Measurements from ENCODE around the gene TCF23. TPM values are rescaled to one million over a fixed set of nuclear protein-coding genes. Genes with fewer than 3 reads are reported as not detected.

The TCF23 gene
- total RNA-seq, 2 donors from 2014 or later = under 0.01 to 0.66 TPM

DNA sequence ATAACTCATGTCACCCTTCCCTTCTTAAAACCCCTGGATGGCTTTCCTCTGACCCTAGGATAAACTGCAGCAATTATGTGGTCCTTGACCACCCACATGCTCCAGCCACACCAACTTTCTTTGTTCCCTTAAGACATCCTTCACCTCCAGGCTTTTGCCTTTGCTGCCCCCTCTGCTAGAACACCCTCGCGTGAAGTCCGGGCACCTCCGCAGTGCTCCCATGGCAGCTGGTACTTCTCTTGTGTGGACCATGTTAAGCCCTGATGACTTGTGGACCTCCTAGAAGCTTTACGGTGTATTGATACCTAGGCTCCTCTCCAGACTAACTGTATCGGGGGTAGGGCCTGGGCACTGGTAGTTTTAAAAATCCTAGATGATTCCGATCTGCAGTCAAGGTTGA lies 26.0 kb upstream of the TCF23 start:
- intact Hi-C loops (cut with DNase I) = no loop called here
- peaks cover 0 to 8% of the 10 kb centered on the region in 2 donors for H3K27me3 ChIP-seq
- WGBS, 2 donors = 87 to 90% methylated on average over 7 of the region's 7 CpGs
- DNase-seq (no peak), ATAC-seq (no peak)
- no peaks in the 10 kb centered on the region for H3K36me3 ChIP-seq (replicated peaks in 1 of 2; ENCODE audit: insufficient read depth in 1 of 2, low read depth in 2 of 2)
- H3K9me3 ChIP-seq = no peaks in the 10 kb centered on the region
- no peak overlapping the region for H3K4me3 ChIP-seq
- H3K4me1 ChIP-seq = peaks cover 27% of the 10 kb centered on the region
- TF ChIP-seq, protein P1, sequence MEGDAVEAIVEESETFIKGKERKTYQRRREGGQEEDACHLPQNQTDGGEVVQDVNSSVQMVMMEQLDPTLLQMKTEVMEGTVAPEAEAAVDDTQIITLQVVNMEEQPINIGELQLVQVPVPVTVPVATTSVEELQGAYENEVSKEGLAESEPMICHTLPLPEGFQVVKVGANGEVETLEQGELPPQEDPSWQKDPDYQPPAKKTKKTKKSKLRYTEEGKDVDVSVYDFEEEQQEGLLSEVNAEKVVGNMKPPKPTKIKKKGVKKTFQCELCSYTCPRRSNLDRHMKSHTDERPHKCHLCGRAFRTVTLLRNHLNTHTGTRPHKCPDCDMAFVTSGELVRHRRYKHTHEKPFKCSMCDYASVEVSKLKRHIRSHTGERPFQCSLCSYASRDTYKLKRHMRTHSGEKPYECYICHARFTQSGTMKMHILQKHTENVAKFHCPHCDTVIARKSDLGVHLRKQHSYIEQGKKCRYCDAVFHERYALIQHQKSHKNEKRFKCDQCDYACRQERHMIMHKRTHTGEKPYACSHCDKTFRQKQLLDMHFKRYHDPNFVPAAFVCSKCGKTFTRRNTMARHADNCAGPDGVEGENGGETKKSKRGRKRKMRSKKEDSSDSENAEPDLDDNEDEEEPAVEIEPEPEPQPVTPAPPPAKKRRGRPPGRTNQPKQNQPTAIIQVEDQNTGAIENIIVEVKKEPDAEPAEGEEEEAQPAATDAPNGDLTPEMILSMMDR (IDR thresholded peaks at IDR 0.05) = no peak
- no peak for TF ChIP-seq POLR2A (IDR thresholded peaks at IDR 0.05)
- H3K27ac ChIP-seq = no peak overlapping the region

DNA sequence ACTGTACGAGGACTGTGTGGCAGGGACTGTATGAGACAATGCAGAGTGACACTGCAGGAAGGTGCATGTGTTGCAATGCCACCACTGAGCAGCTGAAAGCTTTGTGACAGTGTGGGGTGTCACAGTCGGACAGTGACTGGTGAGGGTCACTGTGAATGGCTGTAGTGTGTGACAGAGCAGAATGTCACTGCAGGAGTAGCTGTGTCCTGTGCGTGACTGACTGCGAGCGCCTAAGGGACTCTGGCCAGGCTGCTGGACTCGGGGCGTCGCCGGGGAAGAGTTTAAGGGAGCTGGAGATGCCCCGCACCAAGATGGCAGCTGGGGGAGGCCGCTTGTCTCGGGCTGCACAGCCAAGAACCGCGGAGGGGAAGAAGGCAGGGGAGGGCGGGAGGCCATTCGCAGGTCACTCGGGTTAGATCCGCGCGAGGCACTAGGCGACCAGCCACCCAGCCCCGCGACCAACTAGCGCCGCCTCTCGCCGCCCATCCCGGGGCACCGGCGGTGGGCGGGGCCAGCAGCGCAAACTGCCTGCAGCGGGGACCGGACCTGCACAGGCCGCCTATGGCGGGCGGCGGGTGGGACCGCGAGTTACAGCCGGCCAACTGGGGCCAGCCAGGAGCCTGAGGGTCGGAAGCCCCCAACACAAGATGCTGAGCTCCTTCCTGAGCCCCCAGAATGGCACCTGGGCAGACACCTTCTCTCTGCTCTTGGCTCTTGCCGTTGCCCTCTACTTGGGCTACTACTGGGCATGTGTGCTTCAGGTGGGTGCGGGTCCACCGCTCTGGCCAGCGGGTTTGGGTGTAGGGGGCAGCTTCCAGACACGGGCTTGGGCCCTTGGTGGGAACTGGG lies 25.3 kb upstream of the TCF23 start, which contains the start of gene ABHD1:
Gene ABHD1, plus strand, starts transcription at position 514 of the 849 bp plus-strand sequence. Its CDS starts 134 bp downstream, at position 648.
- H3K36me3 ChIP-seq (replicated peaks in 1 of 2; ENCODE audit: insufficient read depth in 1 of 2, low read depth in 2 of 2) = no peaks in the 10 kb centered on the region
- DNase-seq (peak; percentile 52 to 72 (median 67)), ATAC-seq (peak; percentile 77)
- H3K27me3 ChIP-seq = peaks cover 0 to 1% of the 10 kb centered on the region in 2 donors
- no peak within 1 kb of the TSS for H3K27ac ChIP-seq
- TF ChIP-seq, protein P1 (IDR thresholded peaks at IDR 0.05) = no peak
- peak; percentile 31 to 60 (median 60) for TF ChIP-seq POLR2A (IDR thresholded peaks at IDR 0.05)
- 6 to 19% methylated on average over 3 to 47 of the region's 47 CpGs for WGBS, 2 donors
- peak within 1 kb of the TSS; percentile 4 to 16 for H3K4me3 ChIP-seq
- peaks cover 22% of the 10 kb centered on the region for H3K4me1 ChIP-seq
- no peaks in the 10 kb centered on the region for H3K9me3 ChIP-seq
- intact Hi-C loops (cut with DNase I) = no loop called here

DNA sequence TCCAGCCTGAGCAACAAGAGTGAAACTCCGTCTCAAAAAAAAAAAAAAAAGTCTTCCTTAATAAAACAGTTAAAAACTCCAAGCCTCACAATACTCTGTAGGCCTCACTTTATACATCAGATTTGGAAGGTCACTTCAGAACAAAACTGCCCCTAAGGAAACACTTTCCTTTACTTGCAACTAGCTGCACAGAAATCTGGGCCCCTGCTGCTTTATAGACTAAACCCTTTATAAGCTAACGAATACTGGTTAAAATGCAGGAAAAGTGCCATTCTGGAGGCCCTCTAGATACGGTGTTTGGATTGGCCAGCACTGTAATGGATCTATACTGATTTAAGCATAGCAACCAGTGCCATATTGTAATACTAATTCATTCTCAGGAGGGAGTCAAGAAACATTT lies 23.7 kb upstream of the TCF23 start:
- H3K4me1 ChIP-seq = peaks cover 15% of the 10 kb centered on the region
- no peaks in the 10 kb centered on the region for H3K9me3 ChIP-seq
- no peaks in the 10 kb centered on the region for H3K27me3 ChIP-seq
- H3K27ac ChIP-seq = no peak overlapping the region
- H3K4me3 ChIP-seq = no peak overlapping the region
- TF ChIP-seq, protein P1 (IDR thresholded peaks at IDR 0.05) = no peak
- TF ChIP-seq POLR2A (IDR thresholded peaks at IDR 0.05) = no peak
- DNase-seq (no peak), ATAC-seq (no peak)
- 86 to 87% methylated on average over 3 of the region's 3 CpGs for WGBS, 2 donors
- no peaks in the 10 kb centered on the region for H3K36me3 ChIP-seq (replicated peaks in 1 of 2; ENCODE audit: insufficient read depth in 1 of 2, low read depth in 2 of 2)
- intact Hi-C loops (cut with DNase I) = no loop called here

DNA sequence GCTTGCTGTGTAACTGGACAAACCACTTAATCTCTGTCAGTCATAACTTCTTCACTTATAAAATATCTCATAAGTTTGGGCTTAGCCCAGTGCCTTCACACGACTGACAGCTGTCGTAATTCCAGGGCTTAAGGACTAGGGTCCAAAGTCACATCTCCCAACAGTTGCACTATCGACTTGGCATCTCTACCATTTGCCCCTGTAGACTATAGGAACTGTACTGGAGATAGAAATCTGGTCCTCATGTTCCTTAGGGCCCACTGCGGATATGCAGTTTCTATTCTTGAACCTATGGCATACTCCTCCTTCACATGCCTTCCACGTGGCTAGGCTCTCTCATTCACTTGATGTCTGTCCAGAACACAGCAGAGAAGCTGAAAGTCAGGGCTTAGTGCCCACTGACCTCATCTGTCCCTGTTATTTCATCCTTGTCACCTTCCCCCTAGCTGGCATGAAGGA lies 22.5 kb upstream of the TCF23 start:
- no peak for DNase-seq
- Histone ChIP-seq H3K27ac (no peak overlapping the region), H3K36me3 (replicated peaks in 1 of 2; ENCODE audit: insufficient read depth in 1 of 2, low read depth in 2 of 2) (peaks cover 0 to 8% of the 10 kb centered on the region in 2 donors), H3K4me1 (peaks cover 15% of the 10 kb centered on the region), H3K27me3 (no peaks in the 10 kb centered on the region), H3K9me3 (no peaks in the 10 kb centered on the region), H3K4me3 (no peak overlapping the region)
- TF ChIP-seq, protein P1 (IDR thresholded peaks at IDR 0.05) = no peak
- no peak for TF ChIP-seq POLR2A (IDR thresholded peaks at IDR 0.05)
- no peak for ATAC-seq
- intact Hi-C loops (cut with DNase I) = no loop called here
- WGBS, 2 donors = 34 to 40% methylated on average over 5 of the region's 5 CpGs
